ENCODE results near the gene RAE1. TPM values are rescaled to one million over a fixed set of nuclear protein-coding genes. Genes with fewer than 3 reads are reported as not detected.

Gene RAE1
- total and polyA plus RNA-seq, 2 donors, result 22.3 to 39.1 TPM

DNA sequence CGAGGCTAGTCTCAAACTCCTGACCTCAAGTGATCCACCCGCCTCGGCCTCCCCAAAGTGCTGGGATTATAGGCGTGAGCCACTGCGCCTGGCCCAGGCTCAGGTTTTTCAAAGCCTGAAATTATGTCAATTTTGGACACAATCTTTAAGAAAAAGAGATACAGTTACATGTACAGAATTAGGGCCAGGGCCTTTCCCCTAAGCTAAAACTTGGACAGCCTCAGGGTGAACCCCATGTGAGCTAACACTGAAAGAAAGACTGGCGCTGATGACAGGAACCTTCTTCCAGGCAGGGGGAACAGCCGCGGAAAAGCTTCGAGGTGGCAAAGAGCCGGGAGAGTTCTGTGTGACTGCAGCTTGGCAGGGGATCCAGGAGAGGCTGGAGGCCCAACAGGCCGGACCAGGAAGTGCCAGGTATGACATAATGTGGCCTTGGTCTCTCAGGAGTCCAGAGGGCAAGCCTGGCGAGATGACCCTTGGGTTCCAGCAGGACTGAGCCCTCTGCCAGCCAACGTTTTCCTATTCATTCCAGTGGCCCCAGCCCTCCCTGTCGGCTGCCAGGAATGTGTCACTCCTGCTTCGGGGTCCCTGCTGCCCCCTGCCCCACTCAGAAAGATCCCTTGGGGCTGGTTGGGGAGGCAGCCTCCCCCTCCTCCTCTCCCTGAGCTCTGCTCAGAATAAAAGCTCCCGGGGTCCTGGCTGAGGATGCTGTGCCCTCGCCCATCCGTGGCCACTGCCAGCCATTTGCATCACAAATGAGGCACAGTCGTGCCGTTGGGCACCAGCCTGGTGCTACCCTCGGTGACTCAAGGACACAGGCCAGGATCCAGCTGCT is 77.5 kb downstream of the RAE1 start:
- Histone ChIP-seq H3K4me3 (ENCODE audit: low read length in 2 of 2) (no peak overlapping the region), H3K27me3 (ENCODE audit: control insufficient read depth in 2 of 2, insufficient read depth in 1 of 2, low read length in 1 of 2) (peaks cover 0 to 2% of the 10 kb centered on the region in 2 donors), H3K9me3 (ENCODE audit: control insufficient read depth in 2 of 2, insufficient read depth in 1 of 2, low read length in 1 of 2) (no peaks in the 10 kb centered on the region), H3K4me1 (ENCODE audit: control insufficient read depth in 2 of 2, insufficient read depth in 2 of 2, low read length in 2 of 2) (peaks cover 25 to 38% of the 10 kb centered on the region in 2 donors), H3K27ac (ENCODE audit: low read depth in 1 of 2, low read length in 1 of 2) (no peak overlapping the region), H3K36me3 (ENCODE audit: control insufficient read depth in 2 of 2, insufficient read depth in 2 of 2, low read length in 1 of 2) (no peaks in the 10 kb centered on the region)
- no peak for DNase-seq (ENCODE audit: low read depth in 6 of 9, low spot score in 9 of 9)
- WGBS, result 90% methylated on average over 21 of the region's 21 CpGs

Other genes starting within 250 kb of the RAE1 start
- gene BMP7, start 84.6 kb upstream of the RAE1 start, total RNA-seq, result 6.3 TPM
- gene BMP7, start 84.6 kb upstream of the RAE1 start, polyA plus RNA-seq, result 2.4 TPM
- gene SPO11, start 21.5 kb upstream of the RAE1 start, total RNA-seq, result not detected
- not detected for gene SPO11, start 21.5 kb upstream of the RAE1 start, polyA plus RNA-seq
- gene RBM38, start 40.1 kb downstream of the RAE1 start, total RNA-seq, result 49.2 TPM
- gene RBM38, start 40.1 kb downstream of the RAE1 start, polyA plus RNA-seq, result 84.6 TPM
- gene CTCFL, start 173.9 kb downstream of the RAE1 start, total RNA-seq, result 0.05 TPM
- 0.07 TPM for gene CTCFL, start 173.9 kb downstream of the RAE1 start, polyA plus RNA-seq
- gene PCK1, start 209.9 kb downstream of the RAE1 start, total RNA-seq, result 0.19 TPM
- gene PCK1, start 209.9 kb downstream of the RAE1 start, polyA plus RNA-seq, result 0.30 TPM